ENCODE results near the gene ENO1. TPM values are rescaled to one million over a fixed set of nuclear protein-coding genes. Genes with fewer than 3 reads are reported as not detected.

ENO1 gene
- total and polyA plus RNA-seq, 2 experiments from 2014 or later = 659 to 868 TPM

DNA sequence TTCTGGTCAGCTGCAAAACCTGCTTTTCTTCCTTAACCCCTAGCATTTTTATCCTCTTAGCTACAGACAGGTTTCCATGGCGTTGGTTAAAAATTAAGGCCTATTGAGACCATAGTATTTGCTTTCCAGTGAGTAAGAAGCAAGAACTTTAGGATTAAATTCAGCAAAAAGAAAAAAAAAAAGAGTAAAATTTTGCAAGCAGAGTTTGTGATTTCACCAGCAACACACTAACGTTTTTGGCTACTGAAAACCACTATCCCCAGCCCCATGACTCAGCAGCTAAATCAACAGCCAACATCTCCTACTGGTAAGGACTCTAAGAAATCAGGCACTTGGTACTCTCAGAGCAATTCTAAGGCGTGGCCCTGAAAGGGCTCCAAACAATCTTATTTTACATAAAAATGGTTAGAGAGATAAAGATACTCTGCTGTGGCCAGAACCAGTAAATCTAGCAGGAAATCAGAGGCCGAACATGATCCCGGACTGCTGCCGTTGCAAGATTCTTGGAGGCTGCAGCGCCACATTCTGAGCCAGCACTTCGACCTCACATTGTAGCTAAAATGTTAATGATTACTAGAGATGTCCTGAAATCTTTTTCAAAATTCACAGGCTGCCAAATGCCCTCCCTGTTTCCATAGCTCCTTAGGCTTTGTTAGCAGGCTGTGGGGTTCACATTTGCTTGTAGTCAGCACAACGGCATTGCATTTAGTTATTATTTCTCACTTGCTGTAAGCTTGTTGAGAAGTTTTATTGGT is 1.6 kb upstream of the ENO1 start:
- H3K27me3 ChIP-seq = no peaks in the 10 kb centered on the region
- DNase-seq (ENCODE audit: low spot score) = peak; percentile 67
- no peak overlapping the region for H2AFZ ChIP-seq
- TF ChIP-seq EZH2phosphoT487 (IDR thresholded peaks at IDR 0.05; ENCODE audit: low read depth, severe bottlenecking, unreplicated experiment) (no peak), EZH2 (IDR thresholded peaks at IDR 0.05; ENCODE audit: borderline replicate concordance) (no peak)
- TF ChIP-seq, protein P1, sequence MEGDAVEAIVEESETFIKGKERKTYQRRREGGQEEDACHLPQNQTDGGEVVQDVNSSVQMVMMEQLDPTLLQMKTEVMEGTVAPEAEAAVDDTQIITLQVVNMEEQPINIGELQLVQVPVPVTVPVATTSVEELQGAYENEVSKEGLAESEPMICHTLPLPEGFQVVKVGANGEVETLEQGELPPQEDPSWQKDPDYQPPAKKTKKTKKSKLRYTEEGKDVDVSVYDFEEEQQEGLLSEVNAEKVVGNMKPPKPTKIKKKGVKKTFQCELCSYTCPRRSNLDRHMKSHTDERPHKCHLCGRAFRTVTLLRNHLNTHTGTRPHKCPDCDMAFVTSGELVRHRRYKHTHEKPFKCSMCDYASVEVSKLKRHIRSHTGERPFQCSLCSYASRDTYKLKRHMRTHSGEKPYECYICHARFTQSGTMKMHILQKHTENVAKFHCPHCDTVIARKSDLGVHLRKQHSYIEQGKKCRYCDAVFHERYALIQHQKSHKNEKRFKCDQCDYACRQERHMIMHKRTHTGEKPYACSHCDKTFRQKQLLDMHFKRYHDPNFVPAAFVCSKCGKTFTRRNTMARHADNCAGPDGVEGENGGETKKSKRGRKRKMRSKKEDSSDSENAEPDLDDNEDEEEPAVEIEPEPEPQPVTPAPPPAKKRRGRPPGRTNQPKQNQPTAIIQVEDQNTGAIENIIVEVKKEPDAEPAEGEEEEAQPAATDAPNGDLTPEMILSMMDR (IDR thresholded peaks at IDR 0.05; ENCODE audit: poor library complexity) = no peak
- WGBS (ENCODE audit: low lambda C conversion rate, missing lambda C conversion rate) = 23% methylated on average over 9 of the region's 9 CpGs
- H3K27ac ChIP-seq = peak overlapping the region; percentile 98
- peak overlapping the region; percentile 79 for H3K4me2 ChIP-seq
- H3K9me3 ChIP-seq (ENCODE audit: low read depth) = no peaks in the 10 kb centered on the region
- peaks cover 38% of the 10 kb centered on the region for H3K4me1 ChIP-seq (ENCODE audit: insufficient read depth)
- peaks cover 19% of the 10 kb centered on the region for H4K20me1 ChIP-seq (ENCODE audit: insufficient read depth, poor library complexity, severe bottlenecking)
- no peak overlapping the region for H3K4me3 ChIP-seq
- H3K9me2 ChIP-seq (replicated peaks; ENCODE audit: insufficient read depth) = no peaks in the 10 kb centered on the region
- peaks cover 31% of the 10 kb centered on the region for H3K79me2 ChIP-seq
- no peaks in the 10 kb centered on the region for H3K36me3 ChIP-seq (replicated peaks; ENCODE audit: insufficient read depth, low read depth)

DNA sequence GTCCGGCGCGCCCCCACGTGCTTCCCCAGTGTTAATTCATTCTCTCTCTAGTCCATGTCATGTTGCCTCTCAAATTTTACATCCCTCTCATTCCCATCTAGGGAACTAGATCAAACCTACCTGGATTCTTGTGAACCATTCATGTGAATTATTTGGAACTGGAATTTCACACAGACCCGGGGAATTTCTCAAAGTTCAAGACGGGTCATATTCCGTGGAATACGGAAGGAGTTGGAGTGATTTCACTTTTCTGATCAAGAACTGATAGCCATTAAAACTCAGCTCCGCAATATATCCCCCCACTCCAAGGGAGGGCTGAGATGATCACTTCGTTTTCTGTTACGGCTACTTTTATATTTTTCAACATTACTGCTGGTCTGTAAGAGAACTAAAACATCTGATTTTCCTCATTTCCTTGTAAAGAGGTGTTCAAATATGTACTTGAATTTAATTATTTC is 1.0 kb upstream of the ENO1 start:
- Histone ChIP-seq H2AFZ (peak overlapping the region; percentile 31), H3K9me3 (ENCODE audit: low read depth) (no peaks in the 10 kb centered on the region), H3K27me3 (no peaks in the 10 kb centered on the region), H3K4me3 (no peak overlapping the region), H4K20me1 (ENCODE audit: insufficient read depth, poor library complexity, severe bottlenecking) (peaks cover 20% of the 10 kb centered on the region), H3K4me1 (ENCODE audit: insufficient read depth) (peaks cover 41% of the 10 kb centered on the region), H3K27ac (peak overlapping the region; percentile 98), H3K79me2 (peaks cover 37% of the 10 kb centered on the region), H3K36me3 (replicated peaks; ENCODE audit: insufficient read depth, low read depth) (no peaks in the 10 kb centered on the region), H3K4me2 (peak overlapping the region; percentile 79), H3K9me2 (replicated peaks; ENCODE audit: insufficient read depth) (no peaks in the 10 kb centered on the region)
- WGBS (ENCODE audit: low lambda C conversion rate, missing lambda C conversion rate) = 30% methylated on average over 11 of the region's 11 CpGs
- DNase-seq (ENCODE audit: low spot score) = no peak
- no peak for TF ChIP-seq EZH2phosphoT487 (IDR thresholded peaks at IDR 0.05; ENCODE audit: low read depth, severe bottlenecking, unreplicated experiment)
- TF ChIP-seq, protein P1 (IDR thresholded peaks at IDR 0.05; ENCODE audit: poor library complexity) = peak; percentile 30
- no peak for TF ChIP-seq EZH2 (IDR thresholded peaks at IDR 0.05; ENCODE audit: borderline replicate concordance)

DNA sequence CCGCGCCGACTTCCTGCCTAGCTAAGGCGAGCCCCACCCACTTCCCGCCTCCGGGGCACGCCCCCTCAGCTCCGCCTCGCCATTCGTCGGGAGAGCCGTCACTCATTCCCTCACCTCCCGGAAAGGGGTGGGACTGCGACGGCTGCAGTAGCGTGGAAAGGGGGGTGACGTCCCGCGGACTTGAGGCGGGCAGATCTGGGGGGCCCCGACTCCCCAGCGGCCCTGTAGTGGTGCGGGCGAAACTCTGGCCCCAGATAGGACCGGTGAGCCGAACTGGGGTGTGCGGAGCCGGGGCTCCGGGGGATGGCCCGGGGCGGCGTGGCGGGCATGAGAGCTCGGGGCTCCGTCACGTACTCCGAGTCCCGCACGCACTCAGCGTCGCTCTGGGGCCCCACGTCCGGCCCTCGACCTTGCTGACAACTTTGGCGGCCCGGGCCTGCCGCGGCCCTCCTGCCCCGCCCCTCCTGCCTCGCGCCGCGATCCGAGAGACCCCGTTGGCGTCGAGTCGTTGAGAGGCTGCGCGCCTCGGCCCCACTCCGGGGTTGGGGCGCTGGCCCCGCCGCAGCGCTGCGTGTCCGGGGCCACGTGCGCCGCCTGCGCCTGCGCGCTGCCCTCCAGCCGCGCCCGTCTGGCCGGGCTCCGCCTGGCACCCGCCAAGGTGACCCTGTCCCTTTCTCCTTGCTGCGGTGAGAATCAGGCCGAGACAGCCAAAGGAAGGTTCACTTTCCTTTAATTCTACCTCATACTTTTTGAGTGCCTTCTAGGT is 395 bp upstream of the ENO1 start:
- Histone ChIP-seq H3K4me2 (peak overlapping the region; percentile 79), H2AFZ (peak overlapping the region; percentile 31), H3K4me1 (ENCODE audit: insufficient read depth) (peaks cover 45% of the 10 kb centered on the region), H3K27ac (peak overlapping the region; percentile 98), H4K20me1 (ENCODE audit: insufficient read depth, poor library complexity, severe bottlenecking) (peaks cover 25% of the 10 kb centered on the region), H3K27me3 (no peaks in the 10 kb centered on the region), H3K4me3 (no peak overlapping the region), H3K79me2 (peaks cover 42% of the 10 kb centered on the region), H3K9me3 (ENCODE audit: low read depth) (no peaks in the 10 kb centered on the region), H3K36me3 (replicated peaks; ENCODE audit: insufficient read depth, low read depth) (no peaks in the 10 kb centered on the region), H3K9me2 (replicated peaks; ENCODE audit: insufficient read depth) (no peaks in the 10 kb centered on the region)
- DNase-seq (ENCODE audit: low spot score) = peak; percentile 98
- TF ChIP-seq EZH2 (IDR thresholded peaks at IDR 0.05; ENCODE audit: borderline replicate concordance) = no peak
- no peak for TF ChIP-seq EZH2phosphoT487 (IDR thresholded peaks at IDR 0.05; ENCODE audit: low read depth, severe bottlenecking, unreplicated experiment)
- TF ChIP-seq, protein P1 (IDR thresholded peaks at IDR 0.05; ENCODE audit: poor library complexity) = no peak
- 0% methylated on average over 48 of the region's 82 CpGs for WGBS (ENCODE audit: low lambda C conversion rate, missing lambda C conversion rate)

Data from hepatocyte (in vitro differentiated cells).